HG03175 (cell line): Measurements from ENCODE around the gene IL24.
A peak's percentile ranks its signal among the peaks of the same experiment; 100 is the strongest.

ENCODE experiments used
- ATAC-seq: cut with Tn5 transposase; IDR thresholded peaks from one replicate; pipeline ENCODE4 v1.9.1; 2021; ENCODE audit warnings: mild to moderate bottlenecking, moderate library complexity; ENCODE audit not compliant: unreplicated experiment

Gene IL24

DNA sequence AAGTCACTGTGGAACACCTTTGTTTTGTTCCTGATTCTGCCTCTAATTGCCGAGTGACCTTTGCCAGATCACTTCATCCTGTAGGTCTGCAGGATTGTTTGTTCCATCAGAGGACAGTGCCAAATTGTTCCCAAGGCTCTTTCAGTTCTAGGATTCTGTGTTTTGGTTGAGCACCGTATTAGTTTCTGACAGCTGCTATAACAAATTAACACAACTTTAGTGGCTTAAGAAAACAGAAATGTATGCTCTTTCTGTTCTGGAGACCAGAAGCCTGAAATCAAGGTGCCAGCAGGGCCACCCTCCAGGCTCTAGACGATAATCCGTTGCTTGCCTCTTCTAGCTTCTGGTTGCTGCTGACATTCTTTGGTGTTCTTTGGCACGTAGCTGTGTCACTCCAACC is 52.4 kb downstream of the IL24 start:
- ATAC-seq: no peak

GRCh38 chr1:206951318-206952100 is 54.3 kb downstream of the IL24 start:
- peak; percentile 43 for ATAC-seq

GRCh38 chr1:206952171-206952570 is 54.9 kb downstream of the IL24 start:
- ATAC-seq: no peak

DNA sequence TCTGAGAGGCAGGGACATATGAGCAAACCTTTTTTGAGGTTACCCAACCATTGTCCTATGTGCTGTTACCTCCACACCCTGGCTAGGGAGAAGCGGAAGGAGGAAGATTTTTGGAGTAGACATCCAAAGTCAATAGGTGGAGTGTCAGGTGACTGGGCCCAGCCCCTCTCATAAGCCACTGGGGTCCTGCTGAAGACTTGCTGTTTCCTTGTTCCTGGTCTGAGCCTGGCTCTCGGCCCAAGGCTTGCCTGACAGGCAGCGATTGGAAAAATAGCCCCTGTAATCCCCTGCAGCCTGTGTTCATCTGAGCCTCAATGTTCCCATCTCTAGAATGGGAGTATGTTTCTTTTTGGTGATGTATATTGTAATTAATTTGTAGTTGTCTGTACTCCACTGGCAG is 55.9 kb downstream of the IL24 start:
- no peak for ATAC-seq

DNA sequence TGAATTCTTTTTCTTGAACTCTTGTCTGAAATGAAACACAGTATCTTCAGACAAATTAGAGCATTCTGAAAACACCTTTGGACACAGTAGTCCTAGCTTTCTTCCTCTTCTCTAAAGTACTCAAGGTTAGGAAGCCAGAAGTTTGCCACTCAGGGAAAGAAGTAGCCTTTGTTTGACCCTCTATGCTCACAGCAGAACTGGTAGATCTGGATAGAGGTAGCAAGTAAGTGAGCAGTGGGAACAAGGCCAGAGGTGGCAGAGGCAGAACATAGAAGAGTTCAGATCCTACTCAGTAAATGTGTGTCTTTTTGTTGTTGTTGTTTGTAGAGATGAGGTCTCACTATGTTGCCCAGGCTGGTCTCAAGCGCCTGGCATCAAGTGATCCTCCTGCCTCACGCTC is 56.4 kb downstream of the IL24 start:
- ATAC-seq: no peak
